HL-60 (cell line): ENCODE measurements around the gene FCGR1A.
"Not testable (repeated sequence)": the region's sequence is repeated elsewhere in the genome, so short reads cannot be mapped to it uniquely, and the experiment has no call there.

ENCODE experiments used
- GABPA ChIP-seq: IDR thresholded peaks from 2 replicates; pipeline ENCODE4 v1.6.1; 2012; ENCODE audit warnings: low read depth
- POLR2AphosphoS5 ChIP-seq: IDR thresholded peaks from 2 replicates; pipeline ENCODE4 v1.6.1; 2012; ENCODE audit warnings: low read depth
- SPI1 ChIP-seq: IDR thresholded peaks from 2 replicates; pipeline ENCODE4 v1.6.1; 2012; ENCODE audit warnings: low read depth, mild to moderate bottlenecking, borderline replicate concordance
- TF ChIP-seq, protein P1 (sequence below): IDR thresholded peaks from 2 replicates; pipeline ENCODE4 v1.6.1; 2012; ENCODE audit warnings: low read depth; ENCODE audit not compliant: insufficient replicate concordance
- TF ChIP-seq, protein P2 (sequence below): IDR thresholded peaks from one replicate; pipeline ENCODE4 v1.5.1; 2011; ENCODE audit warnings: low read length, control low read depth, inconsistent platforms; ENCODE audit not compliant: insufficient read depth

DNA sequence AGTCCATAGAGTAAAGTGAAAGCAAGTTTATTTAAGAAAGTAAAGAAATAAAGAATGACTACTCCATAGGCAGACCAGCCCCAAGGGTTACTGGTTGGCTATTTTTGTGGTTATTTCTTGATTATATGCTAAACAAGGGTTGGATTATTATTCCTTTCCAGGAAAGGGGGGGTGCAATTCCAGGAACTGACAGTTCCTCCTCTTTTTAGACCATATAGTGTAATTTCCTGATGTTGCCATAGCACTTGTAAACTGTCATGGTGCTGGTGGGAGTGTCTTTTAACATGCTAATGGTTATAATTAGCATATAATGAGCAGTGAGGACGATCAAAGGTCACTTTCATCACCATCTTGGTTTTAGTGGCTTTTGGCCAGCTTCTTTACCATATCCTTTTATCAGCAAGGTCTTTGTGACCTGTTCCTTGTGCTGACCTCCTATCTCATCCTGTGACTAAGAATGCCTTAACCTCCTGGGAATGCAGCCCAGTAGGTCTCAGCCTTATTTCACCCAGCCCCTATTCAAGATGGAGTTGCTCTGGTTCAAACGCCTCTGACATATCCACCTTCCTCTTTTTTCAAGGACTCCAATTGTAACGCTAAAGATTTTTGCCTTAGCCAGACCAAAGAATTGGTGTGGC is 6.9 kb upstream of the FCGR1A start:
- TF ChIP-seq, protein P1, sequence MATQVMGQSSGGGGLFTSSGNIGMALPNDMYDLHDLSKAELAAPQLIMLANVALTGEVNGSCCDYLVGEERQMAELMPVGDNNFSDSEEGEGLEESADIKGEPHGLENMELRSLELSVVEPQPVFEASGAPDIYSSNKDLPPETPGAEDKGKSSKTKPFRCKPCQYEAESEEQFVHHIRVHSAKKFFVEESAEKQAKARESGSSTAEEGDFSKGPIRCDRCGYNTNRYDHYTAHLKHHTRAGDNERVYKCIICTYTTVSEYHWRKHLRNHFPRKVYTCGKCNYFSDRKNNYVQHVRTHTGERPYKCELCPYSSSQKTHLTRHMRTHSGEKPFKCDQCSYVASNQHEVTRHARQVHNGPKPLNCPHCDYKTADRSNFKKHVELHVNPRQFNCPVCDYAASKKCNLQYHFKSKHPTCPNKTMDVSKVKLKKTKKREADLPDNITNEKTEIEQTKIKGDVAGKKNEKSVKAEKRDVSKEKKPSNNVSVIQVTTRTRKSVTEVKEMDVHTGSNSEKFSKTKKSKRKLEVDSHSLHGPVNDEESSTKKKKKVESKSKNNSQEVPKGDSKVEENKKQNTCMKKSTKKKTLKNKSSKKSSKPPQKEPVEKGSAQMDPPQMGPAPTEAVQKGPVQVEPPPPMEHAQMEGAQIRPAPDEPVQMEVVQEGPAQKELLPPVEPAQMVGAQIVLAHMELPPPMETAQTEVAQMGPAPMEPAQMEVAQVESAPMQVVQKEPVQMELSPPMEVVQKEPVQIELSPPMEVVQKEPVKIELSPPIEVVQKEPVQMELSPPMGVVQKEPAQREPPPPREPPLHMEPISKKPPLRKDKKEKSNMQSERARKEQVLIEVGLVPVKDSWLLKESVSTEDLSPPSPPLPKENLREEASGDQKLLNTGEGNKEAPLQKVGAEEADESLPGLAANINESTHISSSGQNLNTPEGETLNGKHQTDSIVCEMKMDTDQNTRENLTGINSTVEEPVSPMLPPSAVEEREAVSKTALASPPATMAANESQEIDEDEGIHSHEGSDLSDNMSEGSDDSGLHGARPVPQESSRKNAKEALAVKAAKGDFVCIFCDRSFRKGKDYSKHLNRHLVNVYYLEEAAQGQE, result not testable (repeated sequence)
- TF ChIP-seq, protein P2, sequence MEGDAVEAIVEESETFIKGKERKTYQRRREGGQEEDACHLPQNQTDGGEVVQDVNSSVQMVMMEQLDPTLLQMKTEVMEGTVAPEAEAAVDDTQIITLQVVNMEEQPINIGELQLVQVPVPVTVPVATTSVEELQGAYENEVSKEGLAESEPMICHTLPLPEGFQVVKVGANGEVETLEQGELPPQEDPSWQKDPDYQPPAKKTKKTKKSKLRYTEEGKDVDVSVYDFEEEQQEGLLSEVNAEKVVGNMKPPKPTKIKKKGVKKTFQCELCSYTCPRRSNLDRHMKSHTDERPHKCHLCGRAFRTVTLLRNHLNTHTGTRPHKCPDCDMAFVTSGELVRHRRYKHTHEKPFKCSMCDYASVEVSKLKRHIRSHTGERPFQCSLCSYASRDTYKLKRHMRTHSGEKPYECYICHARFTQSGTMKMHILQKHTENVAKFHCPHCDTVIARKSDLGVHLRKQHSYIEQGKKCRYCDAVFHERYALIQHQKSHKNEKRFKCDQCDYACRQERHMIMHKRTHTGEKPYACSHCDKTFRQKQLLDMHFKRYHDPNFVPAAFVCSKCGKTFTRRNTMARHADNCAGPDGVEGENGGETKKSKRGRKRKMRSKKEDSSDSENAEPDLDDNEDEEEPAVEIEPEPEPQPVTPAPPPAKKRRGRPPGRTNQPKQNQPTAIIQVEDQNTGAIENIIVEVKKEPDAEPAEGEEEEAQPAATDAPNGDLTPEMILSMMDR, result not testable (repeated sequence)
- TF ChIP-seq POLR2AphosphoS5, GABPA, SPI1: not testable (repeated sequence)
